Lower lobe of right lung (tissue), 2 donors: ENCODE results near the gene EPS15. TPM values are rescaled to one million over a fixed set of nuclear protein-coding genes. Genes with fewer than 3 reads are reported as not detected.

Experiments used
- ATAC-seq, 2 donors: fragments of 200-7000 bp; cut with Tn5 transposase; one replicate each; pipeline ENCODE4 v1.9.1; 2020 to 2022; ENCODE audit warnings: mild to moderate bottlenecking in 2 of 2, moderate library complexity in 2 of 2
- DNase-seq: peaks from one replicate; pipeline ENCODE4 v3.0.0-alpha.2; 2020
- H3K27ac ChIP-seq: fragments of 200-600 bp; one replicate; pipeline ENCODE4 v1.8.0; 2022
- H3K27me3 ChIP-seq: fragments of 200-600 bp; one replicate; pipeline ENCODE4 v1.8.0; 2022; ENCODE audit warnings: low read depth
- H3K36me3 ChIP-seq: fragments of 200-600 bp; one replicate; pipeline ENCODE4 v1.8.0; 2022; ENCODE audit warnings: mild to moderate bottlenecking
- H3K4me1 ChIP-seq: fragments of 200-600 bp; one replicate; pipeline ENCODE4 v1.8.0; 2022
- H3K4me3 ChIP-seq: fragments of 200-600 bp; one replicate; pipeline ENCODE4 v1.8.0; 2022; ENCODE audit warnings: mild to moderate bottlenecking
- H3K9me3 ChIP-seq: fragments of 200-600 bp; one replicate; pipeline ENCODE4 v1.8.0; 2022
- intact Hi-C: fragments of 100-400 bp; cut with DNase I; formaldehyde crosslinking; loops from one replicate; pipeline ENCODE4 v1.11.0; 2022
- total RNA-seq: library from RNA; stranded (reverse); fragmentation: NEBNext Ultra II Directional; extraction: Animal tissue kit (Norgen Biotek cat#: 25700); gene quantifications from one replicate; pipeline ENCODE4 v1.2.1, GENCODE V29; 2021
- TF ChIP-seq, protein P1 (sequence below): fragments of 200-600 bp; IDR thresholded peaks from one replicate; pipeline ENCODE4 v1.8.0; 2022; ENCODE audit warnings: antibody characterized with exemption, mild to moderate bottlenecking
- donor health status: DM: no; HTN: yes; CAD: no; lungs with severe emphysema.

EPS15 gene
- total RNA-seq, 1 donor from 2014 or later = 90.2 TPM

DNA sequence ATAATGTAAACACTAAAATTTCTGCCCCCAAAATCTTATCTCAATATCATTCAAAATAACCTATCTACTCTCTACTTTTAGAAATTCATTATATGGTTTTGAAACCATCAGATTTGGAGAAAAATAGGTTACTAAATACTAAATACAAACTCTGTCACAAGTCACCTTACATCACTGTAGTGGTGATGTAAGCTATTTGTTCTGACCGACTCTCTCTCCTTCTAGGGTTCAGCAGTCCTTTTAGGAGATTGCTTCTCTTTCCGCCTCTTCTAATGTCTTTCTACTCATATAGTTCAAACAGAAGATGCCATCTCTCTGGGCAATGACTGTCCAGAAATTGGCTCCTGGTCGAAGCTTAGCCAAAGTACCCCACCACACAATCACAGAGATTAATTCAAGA, 93.1 kb downstream of the EPS15 start:
- peaks cover 9% of the 10 kb centered on the region for H3K4me1 ChIP-seq
- ATAC-seq (no peak), DNase-seq (no peak)
- H3K9me3 ChIP-seq = no peaks in the 10 kb centered on the region
- intact Hi-C loops = no loop called here
- TF ChIP-seq, protein P1, sequence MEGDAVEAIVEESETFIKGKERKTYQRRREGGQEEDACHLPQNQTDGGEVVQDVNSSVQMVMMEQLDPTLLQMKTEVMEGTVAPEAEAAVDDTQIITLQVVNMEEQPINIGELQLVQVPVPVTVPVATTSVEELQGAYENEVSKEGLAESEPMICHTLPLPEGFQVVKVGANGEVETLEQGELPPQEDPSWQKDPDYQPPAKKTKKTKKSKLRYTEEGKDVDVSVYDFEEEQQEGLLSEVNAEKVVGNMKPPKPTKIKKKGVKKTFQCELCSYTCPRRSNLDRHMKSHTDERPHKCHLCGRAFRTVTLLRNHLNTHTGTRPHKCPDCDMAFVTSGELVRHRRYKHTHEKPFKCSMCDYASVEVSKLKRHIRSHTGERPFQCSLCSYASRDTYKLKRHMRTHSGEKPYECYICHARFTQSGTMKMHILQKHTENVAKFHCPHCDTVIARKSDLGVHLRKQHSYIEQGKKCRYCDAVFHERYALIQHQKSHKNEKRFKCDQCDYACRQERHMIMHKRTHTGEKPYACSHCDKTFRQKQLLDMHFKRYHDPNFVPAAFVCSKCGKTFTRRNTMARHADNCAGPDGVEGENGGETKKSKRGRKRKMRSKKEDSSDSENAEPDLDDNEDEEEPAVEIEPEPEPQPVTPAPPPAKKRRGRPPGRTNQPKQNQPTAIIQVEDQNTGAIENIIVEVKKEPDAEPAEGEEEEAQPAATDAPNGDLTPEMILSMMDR = no peak
- no peaks in the 10 kb centered on the region for H3K27me3 ChIP-seq
- H3K27ac ChIP-seq = no peak overlapping the region
- no peak overlapping the region for H3K4me3 ChIP-seq
- peaks cover 20% of the 10 kb centered on the region for H3K36me3 ChIP-seq

DNA sequence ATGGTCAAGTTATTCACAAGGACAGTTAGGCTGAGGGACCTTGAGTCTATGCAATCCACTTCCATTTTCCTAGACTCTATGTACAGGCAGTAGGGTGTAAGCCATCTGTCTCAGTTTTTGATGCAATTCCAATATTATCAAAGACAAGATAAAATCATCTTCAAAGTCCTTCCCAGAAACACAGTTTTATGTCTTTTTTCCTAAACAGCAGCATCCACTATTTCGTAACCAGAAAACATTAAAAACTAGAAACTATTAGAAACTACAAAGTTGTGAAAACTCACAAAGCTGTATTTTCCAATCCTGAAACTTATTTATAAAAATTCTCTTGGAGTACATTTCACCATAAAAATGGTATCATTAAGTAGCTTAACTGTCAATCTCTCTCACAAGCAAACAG, 93.8 kb downstream of the EPS15 start:
- ATAC-seq = no peak
- no peaks in the 10 kb centered on the region for H3K27me3 ChIP-seq
- H3K4me3 ChIP-seq = no peak overlapping the region
- TF ChIP-seq, protein P1 = no peak
- no peak overlapping the region for H3K27ac ChIP-seq
- no peak for DNase-seq
- intact Hi-C loops = no loop called here
- peaks cover 5% of the 10 kb centered on the region for H3K4me1 ChIP-seq
- peaks cover 27% of the 10 kb centered on the region for H3K36me3 ChIP-seq
- H3K9me3 ChIP-seq = no peaks in the 10 kb centered on the region

DNA sequence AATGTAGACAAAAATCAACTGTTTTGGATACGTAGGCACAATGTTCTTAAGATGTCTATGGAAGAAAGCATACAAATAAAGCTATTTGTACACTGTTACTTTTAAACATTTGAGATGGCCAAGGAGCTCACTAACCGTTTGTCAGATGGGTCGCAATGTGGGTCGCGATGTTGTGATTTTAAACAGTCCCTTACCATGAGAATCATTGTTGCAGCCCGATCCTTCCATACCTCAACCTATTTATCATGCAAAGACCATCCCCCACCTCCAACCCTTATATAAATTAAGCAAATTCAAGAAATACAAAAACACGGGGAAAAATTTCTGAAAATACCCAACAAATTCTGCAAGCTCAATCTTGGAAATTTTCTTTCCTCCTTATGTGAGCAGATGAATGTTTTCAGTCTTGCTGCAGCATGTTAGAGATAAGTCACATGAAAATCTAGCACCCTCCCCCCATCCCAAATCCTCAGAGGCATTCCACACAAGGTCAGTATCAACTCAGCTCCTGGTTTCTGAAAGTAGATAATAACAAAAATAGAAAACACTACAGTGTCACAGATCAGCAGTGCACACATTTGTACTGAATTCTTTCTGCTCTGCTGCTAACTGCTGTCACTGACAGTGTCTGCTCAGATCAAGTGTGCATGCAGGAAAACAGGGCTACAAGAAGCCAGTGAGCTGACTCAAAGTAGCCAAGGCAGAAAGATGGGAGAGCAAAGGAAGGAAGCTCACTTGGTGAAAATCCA, 95.8 kb downstream of the EPS15 start:
- intact Hi-C loops = no loop called here
- no peak for ATAC-seq
- TF ChIP-seq, protein P1 = no peak
- H3K9me3 ChIP-seq = no peaks in the 10 kb centered on the region
- H3K27ac ChIP-seq = no peak overlapping the region
- no peak overlapping the region for H3K4me3 ChIP-seq
- no peaks in the 10 kb centered on the region for H3K4me1 ChIP-seq
- H3K27me3 ChIP-seq = no peaks in the 10 kb centered on the region
- DNase-seq = no peak
- peaks cover 40% of the 10 kb centered on the region for H3K36me3 ChIP-seq

DNA sequence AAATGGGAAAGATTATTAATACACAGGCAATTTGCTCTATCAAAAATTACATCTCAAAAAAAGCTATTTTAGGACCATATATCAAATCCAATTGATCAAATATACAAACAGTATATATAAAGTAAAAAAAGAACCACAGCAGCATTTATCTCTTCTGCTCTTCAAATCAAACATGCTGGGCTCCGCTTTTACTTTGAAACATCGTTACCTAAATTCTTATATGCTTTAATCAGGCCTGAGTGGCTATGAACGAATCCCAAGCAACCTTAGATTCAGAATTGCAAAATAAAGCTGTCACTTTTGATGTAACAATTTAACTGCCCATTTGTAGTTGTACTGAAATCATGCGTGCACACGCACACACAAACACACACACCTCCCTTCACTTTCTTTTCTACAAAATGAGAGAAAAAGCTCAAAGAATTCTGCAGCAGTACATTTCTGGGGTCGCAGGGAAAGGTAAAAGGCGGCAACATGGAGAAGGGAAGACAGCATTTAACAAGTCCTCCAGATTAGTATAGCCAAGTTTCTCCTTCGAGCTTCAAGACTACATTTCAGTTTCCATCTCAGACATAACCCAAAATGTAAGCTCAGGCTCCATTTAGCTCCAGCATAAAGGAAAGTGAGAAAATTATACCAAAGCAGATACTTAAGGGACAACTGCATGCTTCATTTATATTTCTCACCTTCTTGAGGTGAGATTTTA, 96.5 kb downstream of the EPS15 start:
- no peaks in the 10 kb centered on the region for H3K9me3 ChIP-seq
- H3K4me1 ChIP-seq = peaks cover under 1% of the 10 kb centered on the region
- TF ChIP-seq, protein P1 = no peak
- intact Hi-C loops = no loop called here
- no peak overlapping the region for H3K4me3 ChIP-seq
- no peak overlapping the region for H3K27ac ChIP-seq
- peaks cover 47% of the 10 kb centered on the region for H3K36me3 ChIP-seq
- no peak for DNase-seq
- no peak for ATAC-seq
- H3K27me3 ChIP-seq = no peaks in the 10 kb centered on the region

DNA sequence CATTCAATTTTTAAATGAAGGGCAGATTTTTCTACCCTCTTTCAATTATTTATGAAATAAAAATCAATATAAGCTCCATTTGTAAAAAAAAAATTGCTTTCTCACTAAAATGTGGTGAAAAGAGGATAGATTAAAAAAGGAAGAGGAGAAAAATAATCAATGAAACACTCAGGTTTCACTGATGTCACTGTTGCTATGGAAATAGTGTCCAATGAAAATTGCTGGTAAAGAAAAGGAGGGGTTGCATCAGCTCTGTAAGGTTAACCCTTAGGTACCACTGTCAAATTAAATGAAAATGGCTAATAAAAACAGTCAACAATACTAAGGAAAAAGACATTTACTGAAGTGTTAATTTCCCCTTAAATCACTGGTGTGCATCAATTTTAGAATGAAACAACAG, 97.1 kb downstream of the EPS15 start:
- TF ChIP-seq, protein P1 = no peak
- H3K4me3 ChIP-seq = no peak overlapping the region
- no peak for DNase-seq

More for the DNA sequence above, 97.1 kb downstream of the EPS15 start:
- intact Hi-C loops = no loop called here
- no peaks in the 10 kb centered on the region for H3K27me3 ChIP-seq
- H3K9me3 ChIP-seq = no peaks in the 10 kb centered on the region
- peak in 1 of 2 donors; percentile 71 for ATAC-seq
- H3K4me1 ChIP-seq = peaks cover 5% of the 10 kb centered on the region
- peaks cover 47% of the 10 kb centered on the region for H3K36me3 ChIP-seq
- no peak overlapping the region for H3K27ac ChIP-seq
